Measurements from ENCODE around the gene ZNF536. TPM values are rescaled to one million over a fixed set of nuclear protein-coding genes. Genes with fewer than 3 reads are reported as not detected.

ZNF536 gene
- total RNA-seq, 6 donors from 2014 or later: 0.34 to 0.78 (median 0.71) TPM; not detected in 2

DNA sequence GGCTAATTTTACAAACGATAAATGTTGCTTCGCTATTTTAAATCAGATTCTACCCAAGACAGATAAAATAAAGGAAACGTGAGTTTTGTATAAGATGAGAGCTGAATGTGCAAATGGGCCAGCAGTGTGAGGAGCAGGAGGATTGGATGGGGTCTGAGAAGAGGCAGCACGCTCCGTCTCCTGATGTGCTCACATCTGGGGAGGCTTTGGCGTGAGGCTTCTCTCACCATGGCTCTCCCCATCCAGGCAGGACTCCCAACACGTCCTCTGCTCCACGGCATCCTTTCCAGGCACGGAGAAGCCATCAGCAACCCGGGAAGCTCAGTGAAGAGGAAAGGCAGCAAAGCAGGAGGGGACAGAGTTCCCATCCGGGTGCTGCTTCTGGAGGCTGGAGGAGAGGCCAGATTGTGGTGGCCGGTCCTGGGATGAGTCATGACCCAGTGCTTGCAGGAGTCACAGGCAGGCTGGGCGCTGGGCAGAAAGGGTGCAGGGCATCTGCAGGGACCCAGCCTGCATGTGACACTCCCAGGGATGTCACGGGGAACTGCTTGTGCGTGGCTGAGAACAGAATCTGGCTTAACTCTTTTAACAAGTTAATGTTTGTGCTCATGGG is 47.5 kb downstream of the ZNF536 start:
- no peak overlapping the region for H3K27ac ChIP-seq
- no peaks in the 10 kb centered on the region for H3K27me3 ChIP-seq
- no peaks in the 10 kb centered on the region for H3K9me3 ChIP-seq
- H3K4me3 ChIP-seq: no peak overlapping the region
- ATAC-seq (ENCODE audit: low FRiP score in 2 of 2) (no peak), DNase-seq (no peak)
- TF ChIP-seq POLR2A (IDR thresholded peaks at IDR 0.05): no peak
- TF ChIP-seq, protein P1, sequence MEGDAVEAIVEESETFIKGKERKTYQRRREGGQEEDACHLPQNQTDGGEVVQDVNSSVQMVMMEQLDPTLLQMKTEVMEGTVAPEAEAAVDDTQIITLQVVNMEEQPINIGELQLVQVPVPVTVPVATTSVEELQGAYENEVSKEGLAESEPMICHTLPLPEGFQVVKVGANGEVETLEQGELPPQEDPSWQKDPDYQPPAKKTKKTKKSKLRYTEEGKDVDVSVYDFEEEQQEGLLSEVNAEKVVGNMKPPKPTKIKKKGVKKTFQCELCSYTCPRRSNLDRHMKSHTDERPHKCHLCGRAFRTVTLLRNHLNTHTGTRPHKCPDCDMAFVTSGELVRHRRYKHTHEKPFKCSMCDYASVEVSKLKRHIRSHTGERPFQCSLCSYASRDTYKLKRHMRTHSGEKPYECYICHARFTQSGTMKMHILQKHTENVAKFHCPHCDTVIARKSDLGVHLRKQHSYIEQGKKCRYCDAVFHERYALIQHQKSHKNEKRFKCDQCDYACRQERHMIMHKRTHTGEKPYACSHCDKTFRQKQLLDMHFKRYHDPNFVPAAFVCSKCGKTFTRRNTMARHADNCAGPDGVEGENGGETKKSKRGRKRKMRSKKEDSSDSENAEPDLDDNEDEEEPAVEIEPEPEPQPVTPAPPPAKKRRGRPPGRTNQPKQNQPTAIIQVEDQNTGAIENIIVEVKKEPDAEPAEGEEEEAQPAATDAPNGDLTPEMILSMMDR (IDR thresholded peaks at IDR 0.05): no peak
- TF ChIP-seq POLR2AphosphoS5 (IDR thresholded peaks at IDR 0.05): no peak
- TF ChIP-seq EP300 (IDR thresholded peaks at IDR 0.05): no peak
- no peaks in the 10 kb centered on the region for H3K36me3 ChIP-seq
- WGBS, 2 donors: 74 to 75% methylated on average over 14 to 15 of the region's 15 CpGs
- H3K4me1 ChIP-seq: no peaks in the 10 kb centered on the region

DNA sequence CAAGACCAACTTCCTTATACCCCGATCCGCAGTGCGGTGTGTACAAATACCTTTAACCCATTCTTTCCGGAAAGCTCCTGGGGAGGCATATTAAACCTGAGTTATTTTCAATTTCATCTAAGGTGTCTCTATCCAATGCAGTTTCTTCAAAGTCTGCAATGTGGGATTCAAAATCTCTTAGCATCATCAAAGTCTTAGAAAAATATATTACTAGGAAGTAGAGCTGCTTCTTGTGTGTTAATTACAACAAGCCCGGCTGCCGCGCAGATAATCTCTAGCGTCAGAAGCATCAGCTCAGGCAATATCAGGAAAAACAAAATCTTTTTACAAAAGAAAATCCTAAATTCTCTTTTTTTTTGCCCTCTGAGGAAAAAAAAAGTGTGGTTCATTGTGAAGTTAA is 48.1 kb downstream of the ZNF536 start:
- Histone ChIP-seq H3K27ac (no peak overlapping the region), H3K36me3 (no peaks in the 10 kb centered on the region), H3K4me3 (no peak overlapping the region), H3K9me3 (no peaks in the 10 kb centered on the region), H3K4me1 (no peaks in the 10 kb centered on the region), H3K27me3 (no peaks in the 10 kb centered on the region)
- ATAC-seq (ENCODE audit: low FRiP score in 2 of 2) (no peak), DNase-seq (no peak)
- 80 to 84% methylated on average over 8 of the region's 8 CpGs for WGBS, 2 donors
- TF ChIP-seq POLR2A (IDR thresholded peaks at IDR 0.05) (no peak), EP300 (IDR thresholded peaks at IDR 0.05) (no peak), POLR2AphosphoS5 (IDR thresholded peaks at IDR 0.05) (no peak)
- TF ChIP-seq, protein P1 (IDR thresholded peaks at IDR 0.05): no peak

DNA sequence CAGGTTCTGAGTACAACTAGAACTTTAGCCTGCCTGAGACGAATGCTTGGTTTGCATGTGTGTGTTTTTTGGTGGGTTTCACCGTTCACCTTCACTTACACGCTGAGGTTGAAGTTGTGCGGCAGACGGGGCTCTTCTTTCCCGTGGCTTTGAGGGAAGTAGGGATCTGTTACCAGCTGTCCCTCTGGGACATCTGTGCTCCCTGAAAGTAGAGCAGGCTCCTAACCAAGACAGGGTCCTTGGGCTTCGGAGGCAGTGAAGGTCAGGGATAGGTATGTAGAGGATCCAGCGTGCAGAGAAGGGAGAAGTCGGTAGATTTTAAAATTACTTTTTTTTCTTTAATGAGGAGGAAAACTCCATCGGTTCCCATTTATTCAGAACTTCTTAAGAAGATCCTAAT is 48.7 kb downstream of the ZNF536 start:
- no peak for TF ChIP-seq POLR2A (IDR thresholded peaks at IDR 0.05)
- no peak for TF ChIP-seq POLR2AphosphoS5 (IDR thresholded peaks at IDR 0.05)
- no peak overlapping the region for H3K4me3 ChIP-seq
- no peak overlapping the region for H3K27ac ChIP-seq
- 83 to 84% methylated on average over 10 of the region's 10 CpGs for WGBS, 2 donors
- no peaks in the 10 kb centered on the region for H3K36me3 ChIP-seq
- H3K4me1 ChIP-seq: no peaks in the 10 kb centered on the region
- DNase-seq: no peak
- H3K27me3 ChIP-seq: no peaks in the 10 kb centered on the region
- no peaks in the 10 kb centered on the region for H3K9me3 ChIP-seq
- ATAC-seq (ENCODE audit: low FRiP score in 2 of 2): no peak

DNA sequence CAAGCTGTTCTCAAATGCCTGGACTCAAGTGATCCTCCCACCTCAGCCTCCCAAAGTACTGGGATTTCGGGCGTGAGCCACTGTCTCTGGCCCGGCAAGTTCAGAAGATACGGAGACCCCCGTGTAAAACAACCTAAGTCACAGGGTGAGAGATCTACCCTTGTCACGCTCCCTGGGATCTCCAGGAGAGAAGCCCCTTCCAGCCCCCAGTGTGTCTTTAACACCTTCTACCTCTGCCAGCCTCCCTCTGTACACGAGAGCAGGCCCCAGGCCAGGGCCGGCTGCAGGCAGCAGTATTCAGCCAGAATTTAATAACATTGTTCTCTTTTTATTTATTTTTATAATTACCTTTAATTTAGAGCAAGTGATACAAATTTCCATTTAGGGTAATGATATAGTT is 49.4 kb downstream of the ZNF536 start:
- no peak overlapping the region for H3K4me3 ChIP-seq
- no peaks in the 10 kb centered on the region for H3K9me3 ChIP-seq
- no peaks in the 10 kb centered on the region for H3K4me1 ChIP-seq
- H3K36me3 ChIP-seq: no peaks in the 10 kb centered on the region
- ATAC-seq (ENCODE audit: low FRiP score in 2 of 2) (no peak), DNase-seq (no peak)
- H3K27ac ChIP-seq: no peak overlapping the region
- 89% methylated on average over 8 of the region's 8 CpGs for WGBS, 2 donors
- TF ChIP-seq, protein P1 (IDR thresholded peaks at IDR 0.05): no peak
- TF ChIP-seq POLR2AphosphoS5 (IDR thresholded peaks at IDR 0.05) (no peak), POLR2A (IDR thresholded peaks at IDR 0.05) (no peak), EP300 (IDR thresholded peaks at IDR 0.05) (no peak)
- H3K27me3 ChIP-seq: no peaks in the 10 kb centered on the region

DNA sequence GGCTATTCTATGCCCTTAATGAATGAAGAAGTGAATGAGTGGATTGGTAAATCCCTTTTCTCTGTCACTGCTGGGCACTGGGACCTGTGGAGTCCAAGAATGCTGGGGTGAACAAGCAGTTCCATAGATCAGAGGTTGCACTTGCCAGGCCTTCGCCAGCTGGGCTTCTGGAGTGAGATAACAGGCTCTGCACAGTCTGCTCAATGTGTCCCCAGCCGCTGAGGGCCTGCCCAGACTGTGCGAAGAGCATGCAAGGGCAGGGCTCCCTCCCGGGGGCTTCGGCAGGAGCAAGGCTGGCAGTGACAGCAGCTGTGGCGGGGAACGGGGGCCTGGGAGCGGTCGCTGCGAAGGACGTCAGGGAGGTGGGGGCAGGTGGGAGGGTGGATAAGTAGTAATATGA is 51.3 kb downstream of the ZNF536 start:
- TF ChIP-seq POLR2AphosphoS5 (IDR thresholded peaks at IDR 0.05): no peak
- TF ChIP-seq POLR2A (IDR thresholded peaks at IDR 0.05): no peak
- TF ChIP-seq, protein P1 (IDR thresholded peaks at IDR 0.05): no peak
- TF ChIP-seq EP300 (IDR thresholded peaks at IDR 0.05): no peak
- ATAC-seq (ENCODE audit: low FRiP score in 2 of 2): no peak
- Histone ChIP-seq H3K27me3 (no peaks in the 10 kb centered on the region), H3K4me3 (no peak overlapping the region), H3K4me1 (no peaks in the 10 kb centered on the region), H3K9me3 (no peaks in the 10 kb centered on the region), H3K27ac (no peak overlapping the region), H3K36me3 (no peaks in the 10 kb centered on the region)
- DNase-seq: peak in 1 of 2 donors; percentile 56
- 84 to 85% methylated on average over 11 of the region's 11 CpGs for WGBS, 2 donors
